ENCODE data around the gene WHAMM.

GRCh38 chr15:82798531-82799166 is 10.8 kb upstream of the WHAMM start:
- TF ChIP-seq CTCF (IDR thresholded peaks at IDR 0.05; ENCODE audit: insufficient read depth, low read depth, low read length) = no peak
- no peak for TF ChIP-seq EZH2 (IDR thresholded peaks at IDR 0.05; ENCODE audit: insufficient read depth, low read length)

All from astrocyte (in vitro differentiated cells and primary cell).